Adrenal gland (tissue), 12 donors: ENCODE data around the gene C10orf67. TPM values are rescaled to one million over a fixed set of nuclear protein-coding genes. Genes with fewer than 3 reads are reported as not detected.
A peak's percentile ranks its signal among the peaks of the same experiment; 100 is the strongest.

Experiments
- DNase-seq, 7 donors: peaks; one replicate each; pipeline ENCODE4 v3.0.0-alpha.2; 2019 to 2020
- H3K27ac ChIP-seq, 5 donors: fragments of 200-600 bp; sonication (generic) in 4 of 5; 1 replicate in 3 of 5; 2 replicates in 2 of 5; pipeline versions ENCODE4 v1.5.1 to v1.8.0; 2016 to 2020; ENCODE audit warnings: mild to moderate bottlenecking in 1 of 5
- H3K27me3 ChIP-seq: fragments of 200-600 bp; 2 replicates; pipeline ENCODE4 v1.8.0; 2021
- H3K36me3 ChIP-seq, 2 donors: fragments of 200-600 bp; replicated peaks in 1 of 2; 1 replicate in 1 of 2; 2 replicates in 1 of 2; pipeline versions ENCODE4 v1.5.1 to v1.8.0; 2018 to 2022
- H3K4me1 ChIP-seq, 2 donors: fragments of 200-600 bp; replicated peaks in 1 of 2; 1 replicate in 1 of 2; 2 replicates in 1 of 2; pipeline versions ENCODE4 v1.5.1 to v1.8.0; 2018 to 2021
- H3K4me3 ChIP-seq, 4 donors: fragments of 200-600 bp; sonication (generic) in 3 of 4; one replicate each; pipeline ENCODE4 v1.5.1; 2016 to 2018
- H3K9me3 ChIP-seq, 3 donors: fragments of 200-600 bp; sonication (generic) in 1 of 3; replicated peaks in 1 of 3; 1 replicate in 2 of 3; 2 replicates in 1 of 3; pipeline versions ENCODE4 v1.5.1 to v1.8.0; 2016 to 2021
- CTCF ChIP-seq, 6 experiments: fragments of 450-650 bp in 4 of 6; fragments of 200-600 bp in 2 of 6; sonication (generic) in 1 of 6; IDR thresholded peaks; 1 replicate in 5 of 6; 2 replicates in 1 of 6; pipeline versions ENCODE4 v1.5.1 to v1.8.0; 2016 to 2021; ENCODE audit warnings: antibody characterized with exemption in 6 of 6, mild to moderate bottlenecking in 2 of 6, moderate library complexity in 1 of 6
- POLR2A ChIP-seq, 2 donors: fragments of 450-650 bp; IDR thresholded peaks; one replicate each; pipeline ENCODE4 v1.6.1; 2017; ENCODE audit warnings: antibody characterized with exemption in 2 of 2, mild to moderate bottlenecking in 2 of 2, moderate library complexity in 1 of 2
- WGBS, 4 donors: extraction: QIAGEN DNeasy Blood & Tissue Kit in 2 of 4; methylation state at CpG; one replicate each; pipeline versions ENCODE4 v1.1.5 to v1.1.7; 2013 to 2017; 5-methylcytosine and 5-hydroxymethylcytosine counted together
- intact Hi-C, 2 donors: fragments of 100-400 bp; cut with DNase I; formaldehyde crosslinking; loops; one replicate each; pipeline versions ENCODE4 v1.14.1 to v1.15.0; 2022 to 2023
- polyA plus RNA-seq, 3 donors: library from polyadenylated mRNA; stranded (reverse); fragments of 200-250 nt in 2 of 3; fragments of 350-450 nt in 1 of 3; fragmentation: Illumina TruSeq in 1 of 3; extraction: RNeasy Lipid Tissue Mini Kit (QIAGEN cat#74804) in 1 of 3; gene quantifications; one replicate each; pipeline ENCODE4 v1.2.3, GENCODE V29; 2013 to 2014
- total RNA-seq, 9 donors: library from RNA; depleted of rRNA in 4 of 9; stranded (reverse); fragments of >200 nt in 4 of 9; fragments of 120-200 nt in 1 of 9; fragmentation: NEBNext Ultra II Directional in 1 of 9; extraction: Animal tissue kit (Norgen Biotek cat#: 25700) in 1 of 9; gene quantifications; one replicate each; pipeline versions ENCODE4 v1.1.0 to v1.2.4, GENCODE V29; 2013 to 2023
- donor health status: healthy with polysubstance abuse.
- donor health status: Bipolar disorder and iron deficiency.
- donor health status: DM: yes; HTN: yes; CAD: no.
- donor health status: DM: no; HTN: no; CAD: no.
- donor health status: DM: no; HTN: no; CAD: no.
- donor health status: DM: yes; HTN: yes; CAD: no.

The C10orf67 gene
- total and polyA plus RNA-seq, 12 donors = 0.03 to 0.50 (median 0.18) TPM; not detected in 6

GRCh38 chr10:23294638-23295247 lies 49.9 kb downstream of the C10orf67 start:
- 45 to 51% (median 48%) methylated on average over 5 of the region's 5 CpGs for WGBS, 4 donors
- no peak for TF ChIP-seq POLR2A (IDR thresholded peaks at IDR 0.05)
- TF ChIP-seq CTCF (IDR thresholded peaks at IDR 0.05) = peak; percentile 13 to 49 (median 29)

GRCh38 chr10:23293973-23294590 lies 50.5 kb downstream of the C10orf67 start:
- DNase-seq = no peak
- H3K36me3 ChIP-seq = no peaks in the 10 kb centered on the region
- no peak for TF ChIP-seq CTCF (IDR thresholded peaks at IDR 0.05)
- TF ChIP-seq POLR2A (IDR thresholded peaks at IDR 0.05) = no peak
- H3K4me3 ChIP-seq = no peak overlapping the region
- no peak overlapping the region for H3K27ac ChIP-seq
- no peaks in the 10 kb centered on the region for H3K27me3 ChIP-seq
- WGBS, 4 donors = 50 to 71% (median 59%) methylated on average over 4 of the region's 4 CpGs
- intact Hi-C loops = no loop called here
- H3K4me1 ChIP-seq = no peaks in the 10 kb centered on the region
- no peaks in the 10 kb centered on the region for H3K9me3 ChIP-seq

More at GRCh38 chr10:23294638-23295247, 49.9 kb downstream of the C10orf67 start:
- Histone ChIP-seq H3K4me3 (no peak overlapping the region), H3K27ac (no peak overlapping the region), H3K27me3 (no peaks in the 10 kb centered on the region), H3K36me3 (no peaks in the 10 kb centered on the region), H3K9me3 (no peaks in the 10 kb centered on the region), H3K4me1 (no peaks in the 10 kb centered on the region)
- intact Hi-C loops = no loop called here
- DNase-seq = no peak

- no peaks in the 10 kb centered on the region for H3K27me3 ChIP-seq
- H3K9me3 ChIP-seq = no peaks in the 10 kb centered on the region
- no peaks in the 10 kb centered on the region for H3K4me1 ChIP-seq
- intact Hi-C loops = no loop called here
- WGBS, 4 donors = 18 to 34% (median 25%) methylated on average over 7 of the region's 7 CpGs
- H3K4me3 ChIP-seq = no peak overlapping the region
- no peaks in the 10 kb centered on the region for H3K36me3 ChIP-seq
- H3K27ac ChIP-seq = no peak overlapping the region
- TF ChIP-seq CTCF (IDR thresholded peaks at IDR 0.05) (peak in 5 of 6 experiments; percentile 11 to 35 (median 17)), POLR2A (IDR thresholded peaks at IDR 0.05) (no peak)
- DNase-seq = peak in 2 of 7 donors; percentile 16 to 25
Observed at GRCh38 chr10:23293145-23293724, 51.4 kb downstream of the C10orf67 start.

GRCh38 chr10:23291551-23292334 lies 52.9 kb downstream of the C10orf67 start:
- Histone ChIP-seq H3K27me3 (no peaks in the 10 kb centered on the region), H3K4me1 (no peaks in the 10 kb centered on the region), H3K27ac (no peak overlapping the region), H3K4me3 (no peak overlapping the region), H3K9me3 (no peaks in the 10 kb centered on the region), H3K36me3 (no peaks in the 10 kb centered on the region)
- intact Hi-C loops = no loop called here
- DNase-seq = no peak
- 74 to 79% (median 75%) methylated on average over 10 to 13 of the region's 13 CpGs for WGBS, 4 donors
- TF ChIP-seq POLR2A (IDR thresholded peaks at IDR 0.05) (no peak), CTCF (IDR thresholded peaks at IDR 0.05) (no peak)
